22Rv1 (cell line): ENCODE results near the gene MAP4K4.

ENCODE experiments used
- ZFX ChIP-seq: fragments of 450-650 bp; IDR thresholded peaks from 2 replicates; pipeline ENCODE4 v1.6.1; 2017; ENCODE audit warnings: antibody characterized with exemption, borderline replicate concordance
- TF ChIP-seq, protein P1 (sequence below): fragments of 450-650 bp; IDR thresholded peaks from 2 replicates; pipeline ENCODE4 v1.5.1; 2017; ENCODE audit warnings: mild to moderate bottlenecking

- TF ChIP-seq, protein P1, sequence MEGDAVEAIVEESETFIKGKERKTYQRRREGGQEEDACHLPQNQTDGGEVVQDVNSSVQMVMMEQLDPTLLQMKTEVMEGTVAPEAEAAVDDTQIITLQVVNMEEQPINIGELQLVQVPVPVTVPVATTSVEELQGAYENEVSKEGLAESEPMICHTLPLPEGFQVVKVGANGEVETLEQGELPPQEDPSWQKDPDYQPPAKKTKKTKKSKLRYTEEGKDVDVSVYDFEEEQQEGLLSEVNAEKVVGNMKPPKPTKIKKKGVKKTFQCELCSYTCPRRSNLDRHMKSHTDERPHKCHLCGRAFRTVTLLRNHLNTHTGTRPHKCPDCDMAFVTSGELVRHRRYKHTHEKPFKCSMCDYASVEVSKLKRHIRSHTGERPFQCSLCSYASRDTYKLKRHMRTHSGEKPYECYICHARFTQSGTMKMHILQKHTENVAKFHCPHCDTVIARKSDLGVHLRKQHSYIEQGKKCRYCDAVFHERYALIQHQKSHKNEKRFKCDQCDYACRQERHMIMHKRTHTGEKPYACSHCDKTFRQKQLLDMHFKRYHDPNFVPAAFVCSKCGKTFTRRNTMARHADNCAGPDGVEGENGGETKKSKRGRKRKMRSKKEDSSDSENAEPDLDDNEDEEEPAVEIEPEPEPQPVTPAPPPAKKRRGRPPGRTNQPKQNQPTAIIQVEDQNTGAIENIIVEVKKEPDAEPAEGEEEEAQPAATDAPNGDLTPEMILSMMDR, result no peak
- no peak for TF ChIP-seq ZFX
Measured at GRCh38 chr2:101809698-101810097, 112.2 kb downstream of the MAP4K4 start.
